T-helper 2 cell treated with Interferon-gamma antibody and Interleukin-4, amounts not matched to agents 100 ng/mL and 5 ng/mL, for 36 hours (primary cell): ENCODE measurements around the gene FAM162A. TPM values are rescaled to one million over a fixed set of nuclear protein-coding genes. Genes with fewer than 3 reads are reported as not detected.
"Not testable (repeated sequence)": the region's sequence is repeated elsewhere in the genome, so short reads cannot be mapped to it uniquely, and the experiment has no call there.

Experiments used
- intact Hi-C: fragments of 100-400 bp; cut with micrococcal nuclease; formaldehyde crosslinking; loops from one replicate; pipeline ENCODE4 v1.15.1; 2023
- total RNA-seq: library from RNA; stranded (reverse); gene quantifications from 2 replicates; pipeline ENCODE4 v1.2.3, GENCODE V29; 2022

FAM162A gene
- total RNA-seq, 1 donor from 2014 or later, result 50.0 TPM

- intact Hi-C loops, result no loop called here
These were observed 31.2 kb downstream of the FAM162A start for GRCh38 chr3:122415104-122415744.

GRCh38 chr3:122415762-122416654 lies 32.0 kb downstream of the FAM162A start, which contains the start of gene WDR5B:
Gene WDR5B, minus strand, starts transcription at chr3:122416062. Its CDS starts 534 bp downstream, at chr3:122415528.
- intact Hi-C loops, result loop anchor here (1.0 to 2.0 kb wide), 9 partner anchors 33 to 870 kb away; partner anchors contain the start of genes DTX3L, GOLGB1, HCLS1 and KPNA1

DNA sequence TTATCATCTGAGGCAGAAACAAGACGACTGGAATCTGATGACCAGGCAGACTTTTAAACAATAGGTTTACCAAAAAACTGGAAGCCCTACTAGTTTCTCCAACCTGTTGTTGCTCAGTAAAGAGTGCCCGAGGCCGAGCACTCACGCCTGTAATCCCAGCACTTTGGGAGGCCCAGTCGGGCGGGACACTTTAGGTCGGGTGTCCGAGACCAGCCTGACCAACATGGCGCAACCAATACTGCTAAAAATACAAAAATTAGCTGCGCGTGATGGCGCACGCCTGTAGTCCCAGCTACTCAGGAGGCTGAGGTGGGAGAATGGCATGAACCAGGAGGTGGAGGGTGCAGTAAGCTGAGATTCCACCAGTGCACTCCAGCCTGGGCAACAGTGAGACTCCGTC lies 33.0 kb downstream of the FAM162A start:
- intact Hi-C loops, result loop anchor here (1.0 to 2.0 kb wide), 9 partner anchors 34 to 871 kb away; partner anchors contain the start of genes DTX3L, GOLGB1, HCLS1 and KPNA1

DNA sequence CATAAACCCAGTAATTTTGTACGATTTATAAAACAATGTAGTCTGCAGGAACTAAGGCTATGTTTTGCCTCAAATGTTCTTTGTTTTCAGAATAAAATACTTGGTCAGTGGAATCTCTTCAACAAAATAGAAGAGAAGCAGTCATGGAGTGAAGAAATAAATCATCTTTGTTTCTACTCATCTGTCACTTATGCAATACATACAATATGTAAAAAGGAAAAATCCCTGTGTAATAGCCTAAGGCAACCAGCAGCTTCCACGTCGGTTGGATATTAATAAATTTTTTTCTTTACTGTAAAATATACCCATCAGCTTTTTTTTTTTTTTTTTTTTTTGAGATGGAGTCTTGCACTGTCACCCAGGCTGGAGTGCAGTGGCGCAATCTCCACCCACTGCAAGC lies 37.1 kb downstream of the FAM162A start:
- intact Hi-C loops, result no loop called here

DNA sequence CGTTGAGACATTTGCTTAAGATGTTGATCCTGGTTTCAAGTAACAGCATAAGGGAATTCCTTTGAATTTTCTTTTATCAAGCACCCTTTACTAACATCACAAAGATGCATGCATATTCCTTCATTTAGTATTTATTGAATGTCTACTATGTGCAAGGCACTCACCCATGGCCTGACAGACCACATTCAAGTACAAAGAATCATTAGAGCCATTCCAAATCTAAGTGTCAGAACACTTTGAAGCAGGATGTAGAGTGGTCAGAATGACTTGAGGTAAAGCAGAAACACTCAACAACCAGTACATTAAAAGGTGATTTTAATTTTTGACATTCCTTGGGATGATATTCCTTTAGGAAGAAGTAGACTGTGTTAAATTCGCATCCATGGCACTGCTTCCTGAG lies 37.9 kb downstream of the FAM162A start:
- intact Hi-C loops, result no loop called here

DNA sequence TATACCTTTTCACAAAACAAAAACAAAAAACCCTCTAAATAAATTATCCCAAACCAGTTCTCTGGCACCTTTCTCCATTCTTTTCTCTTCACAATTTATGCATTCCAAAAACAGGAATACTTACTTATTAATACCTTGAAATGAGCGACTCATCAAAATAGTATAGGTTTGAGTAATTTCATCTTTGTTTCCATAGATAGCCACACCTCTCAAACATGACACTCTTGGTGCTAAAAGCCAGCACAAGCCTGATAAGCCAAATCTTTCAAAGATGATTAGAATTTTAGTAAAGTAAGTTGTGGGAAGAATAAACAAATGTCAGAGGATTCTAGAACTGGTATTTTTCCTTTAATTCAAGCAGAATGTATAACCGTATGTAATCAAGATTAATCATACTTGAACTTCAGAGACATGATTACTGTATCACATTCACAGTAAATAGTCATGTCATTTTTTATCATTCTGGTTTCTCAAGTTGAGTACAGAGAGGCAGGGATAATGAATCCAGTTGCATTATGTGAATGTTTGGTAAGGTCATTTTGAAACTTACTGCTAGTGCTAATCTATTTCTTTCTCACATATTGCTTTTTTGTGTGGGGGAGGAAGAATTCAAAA lies 44.0 kb downstream of the FAM162A start:
- intact Hi-C loops, result no loop called here

DNA sequence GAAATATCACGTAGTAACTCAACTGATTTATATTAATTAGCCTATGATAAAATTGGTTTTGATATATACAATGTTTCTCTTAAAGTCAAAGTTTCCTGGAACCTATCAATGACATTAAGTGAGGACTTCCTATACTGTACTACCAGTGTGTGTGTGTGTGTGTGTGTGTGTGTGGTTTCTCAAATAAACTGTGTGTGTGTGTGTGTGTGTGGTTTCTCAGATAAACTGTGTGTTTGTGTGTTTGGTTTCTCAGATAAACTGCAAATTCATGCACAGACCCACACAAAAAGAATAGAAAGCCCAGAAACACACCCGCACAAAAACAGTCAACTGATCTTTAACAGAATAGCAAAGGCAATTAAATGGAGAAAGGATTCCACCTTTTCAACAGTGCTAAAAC lies 46.4 kb downstream of the FAM162A start:
- intact Hi-C loops, result no loop called here

DNA sequence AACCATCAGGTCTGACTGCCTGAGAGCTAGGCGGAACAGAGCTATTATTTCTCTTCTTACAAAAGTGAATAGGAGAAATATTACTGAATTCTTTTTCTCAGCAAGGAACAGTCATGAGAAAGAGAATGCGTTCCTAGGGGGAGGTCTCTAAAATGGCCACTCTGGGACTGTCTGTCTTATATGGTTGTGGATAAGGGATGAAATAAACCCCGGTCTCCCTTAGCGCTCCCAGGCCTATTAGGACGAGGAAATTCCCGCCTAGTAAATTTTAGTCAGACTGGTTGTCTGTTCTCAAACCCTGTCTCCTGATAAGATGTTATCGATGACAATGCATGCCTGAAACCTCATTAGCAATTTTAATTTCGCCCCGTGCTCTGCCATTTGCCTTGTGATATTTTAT lies 52.0 kb downstream of the FAM162A start:
- intact Hi-C loops, result no loop called here

DNA sequence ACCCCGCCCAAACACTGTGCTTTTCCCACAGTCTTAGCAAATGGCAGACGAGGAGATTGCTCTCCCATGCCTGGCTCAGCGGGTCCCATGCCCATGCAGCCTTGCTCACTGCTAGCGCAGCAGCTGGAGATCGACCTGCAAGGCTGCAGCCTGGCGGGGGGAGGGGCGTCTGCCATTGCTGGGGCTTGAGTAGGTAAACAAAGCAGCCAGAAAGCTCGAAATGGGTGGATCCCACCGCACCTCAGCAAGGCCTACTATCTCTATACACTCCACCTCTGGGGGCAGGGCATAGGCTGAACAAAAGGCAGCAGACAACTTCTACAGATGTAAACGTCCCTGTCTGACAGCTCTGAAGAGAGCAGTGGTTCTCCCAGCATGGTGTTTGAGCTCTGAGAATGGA lies 59.1 kb downstream of the FAM162A start:
- intact Hi-C loops, result no loop called here

- intact Hi-C loops, result not testable (repeated sequence)
These were observed 59.9 kb downstream of the FAM162A start for GRCh38 chr3:122443762-122444490.

- intact Hi-C loops, result not testable (repeated sequence)
These were observed 60.5 kb downstream of the FAM162A start for GRCh38 chr3:122444491-122444887.

DNA sequence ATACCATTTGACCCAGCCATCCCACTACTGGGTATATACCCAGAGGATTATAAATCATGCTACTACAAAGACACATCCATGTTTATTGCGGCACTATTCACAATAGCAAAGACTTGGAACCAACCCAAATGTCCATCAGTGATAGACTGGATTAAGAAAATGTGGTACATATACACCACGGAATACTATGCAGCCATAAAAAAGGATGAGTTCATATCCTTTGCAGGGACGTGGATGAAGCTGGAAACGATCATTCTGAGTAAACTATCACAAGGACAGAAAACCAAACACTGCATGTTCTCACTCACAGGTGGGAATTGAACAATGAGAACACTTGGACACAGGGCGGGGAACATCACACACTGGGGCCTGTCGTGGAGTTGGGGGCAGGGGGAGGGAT lies 64.2 kb downstream of the FAM162A start:
- intact Hi-C loops, result not testable (repeated sequence)

GRCh38 chr3:122451371-122451770 lies 67.4 kb downstream of the FAM162A start:
- intact Hi-C loops, result no loop called here

DNA sequence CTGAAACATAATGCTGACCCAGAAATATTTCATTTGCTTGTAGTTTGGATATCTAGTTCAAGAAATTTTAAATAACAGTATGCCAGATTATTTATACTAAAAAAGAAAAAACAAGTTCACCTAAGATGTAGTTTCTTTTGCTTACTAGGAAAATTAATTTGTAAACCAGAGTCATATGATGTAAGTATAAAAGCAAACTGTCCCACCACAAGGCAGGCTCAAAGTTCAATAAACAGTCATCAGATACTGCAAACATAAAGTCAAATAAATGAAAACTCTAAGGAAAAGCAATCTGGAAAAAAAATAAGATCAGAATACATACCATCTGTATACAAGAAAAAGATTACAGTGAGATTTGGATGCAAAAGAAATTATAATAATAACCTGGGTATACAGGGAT lies 72.1 kb downstream of the FAM162A start:
- intact Hi-C loops, result no loop called here

GRCh38 chr3:122457706-122458105 lies 73.7 kb downstream of the FAM162A start:
- intact Hi-C loops, result no loop called here

DNA sequence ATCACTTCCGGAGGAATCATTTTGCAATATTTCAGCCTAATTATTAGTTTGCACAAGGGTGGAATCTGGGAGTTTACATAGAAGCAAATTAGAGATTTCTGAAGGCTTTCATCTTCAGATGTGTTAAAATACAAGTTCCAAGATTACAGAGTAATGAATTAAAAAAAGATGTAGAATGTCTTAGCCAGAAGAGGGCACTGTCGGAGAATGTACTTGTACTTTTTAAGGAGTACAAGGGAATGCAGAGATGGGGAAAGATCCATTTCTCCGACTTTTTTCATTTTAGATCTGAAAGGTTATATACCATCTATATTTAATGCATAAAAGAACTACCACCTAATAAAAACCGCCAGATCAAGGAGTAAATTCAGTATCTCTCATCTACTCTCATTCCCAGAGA lies 75.0 kb downstream of the FAM162A start:
- intact Hi-C loops, result no loop called here

GRCh38 chr3:122461806-122462205 lies 77.8 kb downstream of the FAM162A start:
- intact Hi-C loops, result no loop called here
